Right cardiac atrium (tissue), 5 donors: ENCODE measurements around the gene CMTM7. TPM values are rescaled to one million over a fixed set of nuclear protein-coding genes. Genes with fewer than 3 reads are reported as not detected.
A peak's percentile ranks its signal among the peaks of the same experiment; 100 is the strongest.
"Not testable (repeated sequence)": the region's sequence is repeated elsewhere in the genome, so short reads cannot be mapped to it uniquely, and the experiment has no call there.

Experiments used
- ATAC-seq, 2 donors: fragments of 200-7000 bp; cut with Tn5 transposase; one replicate each; pipeline versions ENCODE4 v1.8.0 to v1.9.1; 2020; ENCODE audit warnings: moderate library complexity in 2 of 2, mild to moderate bottlenecking in 1 of 2
- DNase-seq, 3 donors: peaks; one replicate each; pipeline ENCODE4 v3.0.0-alpha.2; 2020
- H3K27ac ChIP-seq: one replicate; pipeline ENCODE4 v1.5.1; 2013; ENCODE audit warnings: mild to moderate bottlenecking, low read length, control low read depth, moderate library complexity
- H3K27me3 ChIP-seq: one replicate; pipeline ENCODE4 v1.6.1; 2013; ENCODE audit not compliant: control insufficient read depth, insufficient read depth
- H3K4me1 ChIP-seq: one replicate; pipeline ENCODE4 v1.6.1; 2013; ENCODE audit warnings: low read length; ENCODE audit not compliant: control insufficient read depth, insufficient read depth
- H3K4me3 ChIP-seq: one replicate; pipeline ENCODE4 v1.5.1; 2013; ENCODE audit warnings: low read length, control low read depth
- H3K9me3 ChIP-seq: one replicate; pipeline ENCODE4 v1.6.1; 2013; ENCODE audit warnings: low read length; ENCODE audit not compliant: control insufficient read depth
- WGBS: extraction: QIAGEN DNeasy Blood & Tissue Kit; methylation state at CpG from one replicate; pipeline ENCODE4 v1.1.7; 2013; 5-methylcytosine and 5-hydroxymethylcytosine counted together
- intact Hi-C, 4 donors: fragments of 100-400 bp; cut with DNase I; formaldehyde crosslinking; loops; one replicate each; pipeline versions ENCODE4 v1.11.0 to v1.14.0; 2022 to 2023
- polyA plus RNA-seq: library from polyadenylated mRNA; stranded (reverse); fragments of 200-250 nt; gene quantifications from one replicate; pipeline ENCODE4 v1.2.3, GENCODE V29; 2013
- total RNA-seq, 4 donors: library from RNA; stranded (reverse); fragmentation: NEBNext Ultra II Directional; extraction: Animal tissue kit (Norgen Biotek cat#: 25700); gene quantifications; one replicate each; pipeline ENCODE4 v1.2.1, GENCODE V29; 2021
- donor health status: healthy with polysubstance abuse.
- donor health status: DM: no; HTN: yes; CAD: no.
- donor health status: DM: no; HTN: no; CAD: no.
- donor health status: DM: no; HTN: yes; CAD: no; lungs with severe emphysema.
- donor health status: DM: yes; HTN: yes; CAD: no.

CMTM7 gene
- total and polyA plus RNA-seq, 5 donors: 4.8 to 8.4 (median 6.7) TPM

GRCh38 chr3:32439421-32439820, 47.8 kb downstream of the CMTM7 start:
- DNase-seq, H3K9me3 ChIP-seq, intact Hi-C loops, ATAC-seq, H3K4me3 ChIP-seq, H3K4me1 ChIP-seq, H3K27me3 ChIP-seq, H3K27ac ChIP-seq: not testable (repeated sequence)
- WGBS: 97% methylated on average over 4 of the region's 4 CpGs

- 86% methylated on average over 10 of the region's 10 CpGs for WGBS
- Histone ChIP-seq H3K9me3 (no peaks in the 10 kb centered on the region), H3K27me3 (no peaks in the 10 kb centered on the region), H3K27ac (no peak overlapping the region), H3K4me1 (peaks cover 2% of the 10 kb centered on the region), H3K4me3 (no peak overlapping the region)
- DNase-seq (no peak), ATAC-seq (no peak)
- intact Hi-C loops: no loop called here
These were observed 49.1 kb downstream of the CMTM7 start for GRCh38 chr3:32440611-32441350.

DNA sequence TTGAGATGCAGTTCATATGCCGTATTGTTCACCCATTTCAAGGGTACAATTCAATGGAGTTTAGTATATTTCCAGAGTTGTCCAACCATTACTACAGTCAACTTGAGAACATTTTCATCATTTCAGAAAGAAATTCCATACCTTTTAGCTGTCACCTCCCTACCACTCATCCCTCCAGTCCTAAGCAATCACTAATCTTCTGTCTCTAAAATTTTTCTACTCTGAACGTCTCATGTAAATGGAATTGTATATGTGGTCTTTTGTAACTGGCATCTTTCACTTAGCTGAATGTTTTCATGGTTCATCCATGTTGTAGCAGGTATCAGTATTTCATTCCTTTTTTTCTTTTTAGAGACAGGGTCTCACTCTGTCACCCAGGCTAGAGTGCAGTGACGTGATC, 51.1 kb downstream of the CMTM7 start:
- H3K9me3 ChIP-seq: no peaks in the 10 kb centered on the region
- no peak overlapping the region for H3K4me3 ChIP-seq
- DNase-seq: no peak
- ATAC-seq: no peak
- WGBS: 98% methylated on average over 3 of the region's 3 CpGs
- no peaks in the 10 kb centered on the region for H3K4me1 ChIP-seq
- no peak overlapping the region for H3K27ac ChIP-seq
- H3K27me3 ChIP-seq: no peaks in the 10 kb centered on the region
- intact Hi-C loops: no loop called here

GRCh38 chr3:32443478-32443877, 51.8 kb downstream of the CMTM7 start:
- WGBS: 74% methylated on average over 1 of the region's 1 CpG
- intact Hi-C loops: no loop called here
- no peak overlapping the region for H3K4me3 ChIP-seq
- no peaks in the 10 kb centered on the region for H3K4me1 ChIP-seq
- H3K27ac ChIP-seq: no peak overlapping the region
- DNase-seq (no peak), ATAC-seq (no peak)
- no peaks in the 10 kb centered on the region for H3K27me3 ChIP-seq
- H3K9me3 ChIP-seq: no peaks in the 10 kb centered on the region

- DNase-seq (no peak), ATAC-seq (no peak)
- Histone ChIP-seq H3K27me3 (no peaks in the 10 kb centered on the region), H3K4me1 (no peaks in the 10 kb centered on the region), H3K4me3 (no peak overlapping the region), H3K9me3 (no peaks in the 10 kb centered on the region), H3K27ac (no peak overlapping the region)
- intact Hi-C loops: no loop called here
- 63% methylated on average over 1 of the region's 1 CpG for WGBS
These were observed 56.3 kb downstream of the CMTM7 start for GRCh38 chr3:32447865-32448400.

GRCh38 chr3:32448686-32449474, 57.2 kb downstream of the CMTM7 start:
- no peak overlapping the region for H3K27ac ChIP-seq
- intact Hi-C loops: no loop called here
- DNase-seq (no peak), ATAC-seq (peak; percentile 54 to 61)
- no peaks in the 10 kb centered on the region for H3K27me3 ChIP-seq
- H3K4me3 ChIP-seq: no peak overlapping the region
- no peaks in the 10 kb centered on the region for H3K9me3 ChIP-seq
- no peaks in the 10 kb centered on the region for H3K4me1 ChIP-seq
- WGBS: 69% methylated on average over 14 of the region's 14 CpGs

DNA sequence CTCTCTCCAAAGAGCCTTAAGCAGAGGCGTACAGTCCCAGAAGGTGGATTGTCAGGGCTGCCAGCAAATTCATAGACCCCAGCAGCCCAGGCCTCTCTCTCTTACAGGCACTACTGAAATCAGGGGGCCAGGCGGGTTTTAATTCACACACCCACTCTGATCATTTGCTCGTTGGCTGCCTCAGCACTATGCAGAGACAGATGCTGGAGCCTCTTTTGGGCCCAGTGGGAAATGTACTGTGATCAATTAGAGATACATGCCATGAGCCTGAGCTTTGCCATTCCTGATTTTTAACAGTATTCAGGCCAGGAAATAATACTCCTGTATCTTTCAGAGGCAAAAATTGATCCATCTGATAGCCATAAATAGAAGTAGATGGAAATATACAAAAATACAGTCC, 58.0 kb downstream of the CMTM7 start:
- intact Hi-C loops: loop anchor here in 1 of 4 donors (10.0 kb wide), 1 partner anchor 55 kb away; the partner anchor contains the start of gene CMTM7
- Histone ChIP-seq H3K4me1 (no peaks in the 10 kb centered on the region), H3K4me3 (no peak overlapping the region), H3K9me3 (no peaks in the 10 kb centered on the region), H3K27me3 (no peaks in the 10 kb centered on the region), H3K27ac (no peak overlapping the region)
- ATAC-seq: no peak
- DNase-seq: no peak
- 93% methylated on average over 3 of the region's 3 CpGs for WGBS

GRCh38 chr3:32450426-32450825, 58.8 kb downstream of the CMTM7 start:
- no peaks in the 10 kb centered on the region for H3K27me3 ChIP-seq
- no peak overlapping the region for H3K27ac ChIP-seq
- H3K4me1 ChIP-seq: no peaks in the 10 kb centered on the region
- H3K9me3 ChIP-seq: no peaks in the 10 kb centered on the region
- ATAC-seq: no peak
- WGBS: 98% methylated on average over 2 of the region's 2 CpGs
- no peak for DNase-seq
- no peak overlapping the region for H3K4me3 ChIP-seq
- intact Hi-C loops: loop anchor here in 1 of 4 donors (10.0 kb wide), 1 partner anchor 56 kb away; the partner anchor contains the start of gene CMTM7

DNA sequence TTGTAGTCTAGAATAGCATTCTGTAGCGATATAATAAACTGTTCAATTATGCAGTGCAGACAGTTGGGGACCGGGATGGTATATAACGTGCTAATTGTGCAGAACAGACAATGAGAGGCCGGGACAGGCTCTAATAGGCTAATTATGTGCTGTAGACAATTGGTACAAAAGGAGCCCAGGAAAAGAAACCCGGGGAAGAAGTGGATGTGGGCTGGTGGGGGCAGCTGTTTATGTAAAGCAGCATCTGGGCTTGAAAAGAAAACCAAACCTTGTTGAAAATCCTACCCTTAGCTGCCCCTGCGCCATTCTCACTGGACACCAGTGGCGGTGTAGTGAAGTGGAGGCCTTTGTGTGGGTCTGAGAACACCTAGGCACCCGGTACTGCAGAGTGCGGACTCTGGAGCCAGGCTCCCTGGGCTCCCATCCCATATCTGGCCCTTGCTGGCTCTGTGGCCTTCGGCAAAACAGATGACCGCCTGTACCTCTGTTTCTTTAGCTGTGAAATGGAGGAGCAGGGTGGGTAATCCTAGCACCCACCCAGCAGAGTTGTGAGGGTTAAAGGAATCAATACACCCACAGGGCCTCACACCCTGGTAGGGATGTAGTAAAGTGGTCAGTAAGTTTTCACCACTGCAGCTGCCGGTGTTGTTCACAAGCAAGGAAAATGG, 59.5 kb downstream of the CMTM7 start:
- no peaks in the 10 kb centered on the region for H3K27me3 ChIP-seq
- no peaks in the 10 kb centered on the region for H3K4me1 ChIP-seq
- DNase-seq (no peak), ATAC-seq (no peak)
- no peak overlapping the region for H3K27ac ChIP-seq
- H3K4me3 ChIP-seq: no peak overlapping the region
- intact Hi-C loops: loop anchor here in 1 of 4 donors (10.0 kb wide), 1 partner anchor 56 kb away; the partner anchor contains the start of gene CMTM7
- 96% methylated on average over 12 of the region's 12 CpGs for WGBS
- H3K9me3 ChIP-seq: no peaks in the 10 kb centered on the region

DNA sequence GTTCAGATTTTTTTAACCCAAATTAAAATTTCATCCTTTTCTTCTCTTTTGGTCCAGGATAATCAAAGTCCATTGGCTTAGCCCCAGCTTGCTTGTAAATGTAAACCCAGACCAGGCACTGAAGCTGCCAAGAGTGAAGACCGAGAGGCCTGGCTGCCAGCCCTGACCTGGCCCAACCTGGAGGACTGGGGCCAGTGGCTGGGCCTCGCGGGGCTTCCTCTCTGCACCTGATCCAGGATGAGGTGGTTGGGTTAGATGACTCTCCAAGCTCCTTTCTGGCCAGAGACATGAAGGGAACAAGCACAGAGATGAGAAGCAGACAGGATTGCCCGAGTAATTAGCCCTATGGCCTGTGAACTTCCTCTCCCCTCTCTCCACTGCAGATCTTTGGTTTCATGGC, 60.4 kb downstream of the CMTM7 start:
- H3K4me1 ChIP-seq: no peaks in the 10 kb centered on the region
- intact Hi-C loops: loop anchor here in 1 of 4 donors (10.0 kb wide), 1 partner anchor 57 kb away; the partner anchor contains the start of gene CMTM7
- no peak overlapping the region for H3K27ac ChIP-seq

More for the DNA sequence above, 60.4 kb downstream of the CMTM7 start:
- H3K4me3 ChIP-seq: no peak overlapping the region
- H3K27me3 ChIP-seq: no peaks in the 10 kb centered on the region
- no peaks in the 10 kb centered on the region for H3K9me3 ChIP-seq
- no peak for ATAC-seq
- no peak for DNase-seq
- 81% methylated on average over 4 of the region's 4 CpGs for WGBS
